IMR-90 (cell line): ENCODE results near the gene FKBP6. TPM values are rescaled to one million over a fixed set of nuclear protein-coding genes. Genes with fewer than 3 reads are reported as not detected.
"Not testable (repeated sequence)": the region's sequence is repeated elsewhere in the genome, so short reads cannot be mapped to it uniquely, and the experiment has no call there.

ENCODE experiments used
- ATAC-seq: fragments of 200-7000 bp; cut with Tn5 transposase; 2 replicates; pipeline ENCODE4 v1.9.1; 2020; ENCODE audit warnings: low read depth, mild to moderate bottlenecking, moderate library complexity
- BruUV-seq: library from RNA; stranded (reverse); fragments of 400-500 nt; replicated peaks from 2 replicates; lab custom pipeline; 2021; lab: Mats Ljungman, UMichigan
- CTCF ChIA-PET: fragments of 300-600 bp; formaldehyde crosslinking; extraction: SDS; loops from one replicate; lab custom pipeline; 2021; ENCODE audit warnings: antibody characterized with exemption; lab: Yijun Ruan, JAX
- POLR2A ChIA-PET: fragments of 300-600 bp; sonication (Branson Sonifier 250); formaldehyde crosslinking; loops from one replicate; lab custom pipeline; 2022; ENCODE audit warnings: antibody characterized with exemption; ENCODE audit not compliant: unreplicated experiment; lab: Charles Lee
- DNase-seq: peaks from one replicate; pipeline ENCODE4 v3.0.0; 2013
- H2AFZ ChIP-seq: replicated peaks from 2 replicates; pipeline ENCODE3; 2013; ENCODE audit warnings: low read length, mild to moderate bottlenecking; ENCODE audit not compliant: poor library complexity
- H2AK5ac ChIP-seq: 2 replicates; pipeline ENCODE4 v1.6.1; 2013; ENCODE audit warnings: low read depth, low read length, inconsistent platforms
- H2AK9ac ChIP-seq: replicated peaks from 2 replicates; pipeline ENCODE3; 2013; ENCODE audit warnings: mild to moderate bottlenecking, low read depth, low read length, moderate library complexity; ENCODE audit not compliant: poor library complexity
- H2BK120ac ChIP-seq: 2 replicates; pipeline ENCODE4 v1.6.1; 2013; ENCODE audit warnings: low read depth, low read length, inconsistent platforms
- H2BK15ac ChIP-seq: 3 replicates; pipeline ENCODE4 v1.6.1; 2013; ENCODE audit warnings: low read depth, low read length, inconsistent platforms
- H2BK20ac ChIP-seq: 2 replicates; pipeline ENCODE4 v1.6.1; 2013; ENCODE audit warnings: low read depth, mild to moderate bottlenecking, inconsistent platforms, low read length, moderate library complexity
- H2BK5ac ChIP-seq: 2 replicates; pipeline ENCODE4 v1.6.1; 2013; ENCODE audit warnings: mild to moderate bottlenecking, low read depth, low read length, inconsistent platforms; ENCODE audit not compliant: poor library complexity, severe bottlenecking
- H3K14ac ChIP-seq: replicated peaks from 2 replicates; pipeline ENCODE4 v1.6.1; 2013; ENCODE audit warnings: low read depth, low read length, inconsistent platforms
- H3K18ac ChIP-seq: 2 replicates; pipeline ENCODE4 v1.6.1; 2013; ENCODE audit warnings: low read depth, low read length, control low read depth
- H3K23ac ChIP-seq: 2 replicates; pipeline ENCODE4 v1.6.1; 2013; ENCODE audit warnings: low read depth, low read length, inconsistent platforms
- H3K27ac ChIP-seq: 2 replicates; pipeline ENCODE4 v1.5.1; 2013; ENCODE audit warnings: mild to moderate bottlenecking, control low read depth, low read length; ENCODE audit not compliant: insufficient read depth
- H3K27me3 ChIP-seq: 2 replicates; pipeline ENCODE4 v1.6.1; 2013; ENCODE audit warnings: low read length; ENCODE audit not compliant: control insufficient read depth, insufficient read depth
- H3K36me3 ChIP-seq: 2 replicates; pipeline ENCODE4 v1.6.1; 2013; ENCODE audit warnings: low read length, mixed read lengths; ENCODE audit not compliant: control insufficient read depth, insufficient read depth
- H3K4ac ChIP-seq: 2 replicates; pipeline ENCODE4 v1.6.1; 2013; ENCODE audit warnings: low read depth, low read length, inconsistent platforms
- H3K4me1 ChIP-seq: 2 replicates; pipeline ENCODE4 v1.6.1; 2013; ENCODE audit warnings: low read length, mixed read lengths; ENCODE audit not compliant: control insufficient read depth, insufficient read depth
- H3K4me2 ChIP-seq: 2 replicates; pipeline ENCODE4 v1.6.1; 2013; ENCODE audit warnings: low read depth, mild to moderate bottlenecking, control low read depth, low read length, moderate library complexity
- H3K4me3 ChIP-seq: 2 replicates; pipeline ENCODE4 v1.5.1; 2013; ENCODE audit warnings: low read depth, mild to moderate bottlenecking, control low read depth, low read length, moderate library complexity; ENCODE audit not compliant: insufficient read depth
- H3K56ac ChIP-seq: 2 replicates; pipeline ENCODE4 v1.6.1; 2013; ENCODE audit warnings: low read length, inconsistent platforms; ENCODE audit not compliant: insufficient read depth; ENCODE audit errors: extremely low read depth
- H3K79me1 ChIP-seq, 2 experiments: 2 replicates each; pipeline ENCODE4 v1.6.1; 2013; ENCODE audit warnings: low read length in 2 of 2, inconsistent platforms in 1 of 2, low read depth in 1 of 2
- H3K9ac ChIP-seq: 2 replicates; pipeline ENCODE4 v1.6.1; 2013; ENCODE audit warnings: low read depth, low read length, control low read depth
- H3K9me1 ChIP-seq: 2 replicates; pipeline ENCODE4 v1.6.1; 2013; ENCODE audit warnings: low read length, inconsistent platforms; ENCODE audit not compliant: insufficient read depth
- H3K9me3 ChIP-seq: 2 replicates; pipeline ENCODE4 v1.6.1; 2013; ENCODE audit warnings: low read length; ENCODE audit not compliant: control insufficient read depth, insufficient read depth
- H4K20me1 ChIP-seq: 2 replicates; pipeline ENCODE4 v1.6.1; 2013; ENCODE audit warnings: low read length, inconsistent platforms; ENCODE audit not compliant: insufficient read depth
- H4K5ac ChIP-seq: 2 replicates; pipeline ENCODE4 v1.6.1; 2013; ENCODE audit warnings: mild to moderate bottlenecking, low read depth, low read length, control low read depth
- H4K8ac ChIP-seq, 2 experiments: 2 replicates each; pipeline ENCODE4 v1.6.1; 2013; ENCODE audit warnings: low read depth in 2 of 2, low read length in 2 of 2, control low read depth in 1 of 2, inconsistent platforms in 1 of 2
- H4K91ac ChIP-seq: 2 replicates; pipeline ENCODE4 v1.6.1; 2013; ENCODE audit warnings: low read depth, low read length, inconsistent platforms; ENCODE audit not compliant: insufficient read depth
- WGBS, 2 experiments: methylation state at CpG; one replicate each; pipeline versions ENCODE4 v1.1.5 to v1.1.7; 2013; ENCODE audit warnings: missing lambda C conversion rate in 2 of 2; ENCODE audit not compliant: insufficient read length in 1 of 2; ENCODE audit errors: extremely low coverage in 2 of 2; 5-methylcytosine and 5-hydroxymethylcytosine counted together
- dilution Hi-C: fragments of 300-500 bp; cut with HindIII; formaldehyde crosslinking; loops from one replicate; pipeline ENCODE4 v1.14.3; 2018; ENCODE audit warnings: low sequenced_read_pairs; ENCODE audit not compliant: unreplicated experiment
- in situ Hi-C: fragments of 300-500 bp; cut with MboI; formaldehyde crosslinking; loops from 3 replicates; pipeline ENCODE4 v1.14.3; 2019; ENCODE audit warnings: low sequenced_read_pairs, inconsistent platforms, mixed read lengths
- intact Hi-C: fragments of 100-400 bp; cut with micrococcal nuclease; formaldehyde crosslinking; loops from 2 replicates; pipeline ENCODE4 v1.10.0; 2022
- polyA plus RNA-seq, 3 experiments: library from polyadenylated mRNA; depleted of rRNA; stranded (reverse); fragments of >200 nt; gene quantifications; 2 replicates each; pipeline ENCODE4 v1.2.3, GENCODE V29; 2012; ENCODE audit warnings: low replicate concordance in 1 of 3
- total RNA-seq: library from RNA; depleted of rRNA; stranded (reverse); fragments of >200 nt; gene quantifications from 2 replicates; pipeline ENCODE4 v1.2.3, GENCODE V29; 2012

Gene FKBP6
- total and polyA plus RNA-seq, 2 of the 4 experiments (the other 2 are of a cell fraction): not detected

DNA sequence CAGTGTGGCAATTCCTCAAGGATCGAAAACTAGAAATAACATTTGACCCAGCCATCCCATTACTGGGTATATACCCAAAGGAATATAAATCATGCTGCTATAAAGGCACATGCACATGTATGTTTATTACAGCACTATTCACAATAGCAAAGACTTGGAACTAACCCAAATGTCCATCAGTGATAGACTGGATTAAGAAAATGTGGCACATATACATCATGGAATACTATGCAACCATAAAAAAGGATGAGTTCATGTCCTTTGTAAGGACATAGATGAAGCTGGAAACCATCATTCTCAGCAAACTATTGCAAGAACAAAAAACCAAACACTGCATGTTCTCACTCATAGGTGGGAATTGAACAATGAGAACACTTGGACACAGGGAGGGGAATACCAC, 32.6 kb downstream of the FKBP6 start:
- H4K8ac ChIP-seq, in situ Hi-C loops, DNase-seq, BruUV-seq, H4K5ac ChIP-seq, H3K9ac ChIP-seq, H3K4ac ChIP-seq, H2AK9ac ChIP-seq, intact Hi-C loops, POLR2A ChIA-PET, H2BK20ac ChIP-seq, H3K4me2 ChIP-seq, H3K56ac ChIP-seq, H3K9me1 ChIP-seq, H2BK15ac ChIP-seq, H2AK5ac ChIP-seq, H3K27ac ChIP-seq, H3K79me1 ChIP-seq, dilution Hi-C loops, H2AFZ ChIP-seq, H4K20me1 ChIP-seq, H3K18ac ChIP-seq, ATAC-seq, H3K23ac ChIP-seq, H4K91ac ChIP-seq, H2BK120ac ChIP-seq, CTCF ChIA-PET, H3K4me1 ChIP-seq, H3K4me3 ChIP-seq, H2BK5ac ChIP-seq, H3K36me3 ChIP-seq, H3K9me3 ChIP-seq, H3K14ac ChIP-seq: not testable (repeated sequence)
- peaks cover 10% of the 10 kb centered on the region for H3K27me3 ChIP-seq
- no CpG with 5 or more reads among the region's 1 CpG for WGBS, 2 experiments
